ENCODE data around the gene COG3. TPM values are rescaled to one million over a fixed set of nuclear protein-coding genes. Genes with fewer than 3 reads are reported as not detected.

Gene COG3
- total and polyA plus RNA-seq, 2 of the 13 experiments (the other 11 are each of a cell fraction or from before 2014, with no cell fraction given) = 37.8 to 47.5 TPM

- TF ChIP-seq TFDP1 (CRISPR knock-in tag; IDR thresholded peaks at IDR 0.05; ENCODE audit: borderline replicate concordance) (peak; percentile 44; the same call in 1 of the 2 replicates), PAXIP1 (CRISPR knock-in tag; conservative IDR thresholded peaks at IDR 0.05) (peak; percentile 99), NCOA1 (CRISPR knock-in tag; IDR thresholded peaks at IDR 0.05) (no peak), ZNF720 (CRISPR knock-in tag; IDR thresholded peaks at IDR 0.05) (no peak), ZNF543 (CRISPR knock-in tag; IDR thresholded peaks at IDR 0.05) (no peak), IKZF4 (CRISPR knock-in tag; IDR thresholded peaks at IDR 0.05; ENCODE audit: borderline replicate concordance, low read depth, not compliant biosample characterization) (peak; percentile 33), ZNF589 (CRISPR knock-in tag; conservative IDR thresholded peaks at IDR 0.05) (no peak), ZNF260 (CRISPR knock-in tag; IDR thresholded peaks at IDR 0.05; ENCODE audit: borderline replicate concordance, low read depth) (no peak), ATF5 (CRISPR knock-in tag; IDR thresholded peaks at IDR 0.05; ENCODE audit: low read depth) (no peak), ZNF253 (CRISPR knock-in tag; IDR thresholded peaks at IDR 0.05; ENCODE audit: borderline replicate concordance) (no peak), PREB (CRISPR knock-in tag; IDR thresholded peaks at IDR 0.05) (no peak), HOXA3 (CRISPR knock-in tag; IDR thresholded peaks at IDR 0.05) (peak; percentile 89), ZNF775 (CRISPR knock-in tag; IDR thresholded peaks at IDR 0.05; ENCODE audit: borderline replicate concordance) (no peak), ZBTB10 (CRISPR knock-in tag; IDR thresholded peaks at IDR 0.05; ENCODE audit: borderline replicate concordance) (no peak), NONO (IDR thresholded peaks at IDR 0.05) (no peak), NONO (CRISPR knock-in tag; conservative IDR thresholded peaks at IDR 0.05) (peak; percentile 79), KDM5A (IDR thresholded peaks at IDR 0.05; ENCODE audit: borderline replicate concordance, low read length) (no peak), FOXA3 (CRISPR knock-in tag; IDR thresholded peaks at IDR 0.05) (peak; percentile 87), ZSCAN30 (CRISPR knock-in tag; IDR thresholded peaks at IDR 0.05) (no peak), GPN1 (CRISPR knock-in tag; IDR thresholded peaks at IDR 0.05; ENCODE audit: borderline replicate concordance) (no peak), SOX5 (CRISPR knock-in tag; IDR thresholded peaks at IDR 0.05; ENCODE audit: borderline replicate concordance) (peak; percentile 93)
These were observed 17.6 kb upstream of the COG3 start (continued) for GRCh38 chr13:45447050-45447661.
